Measurements from ENCODE around the gene MCF2L. TPM values are rescaled to one million over a fixed set of nuclear protein-coding genes. Genes with fewer than 3 reads are reported as not detected.

MCF2L gene
- total and polyA plus RNA-seq, 2 experiments from 2014 or later: 4.8 to 25.6 TPM

DNA sequence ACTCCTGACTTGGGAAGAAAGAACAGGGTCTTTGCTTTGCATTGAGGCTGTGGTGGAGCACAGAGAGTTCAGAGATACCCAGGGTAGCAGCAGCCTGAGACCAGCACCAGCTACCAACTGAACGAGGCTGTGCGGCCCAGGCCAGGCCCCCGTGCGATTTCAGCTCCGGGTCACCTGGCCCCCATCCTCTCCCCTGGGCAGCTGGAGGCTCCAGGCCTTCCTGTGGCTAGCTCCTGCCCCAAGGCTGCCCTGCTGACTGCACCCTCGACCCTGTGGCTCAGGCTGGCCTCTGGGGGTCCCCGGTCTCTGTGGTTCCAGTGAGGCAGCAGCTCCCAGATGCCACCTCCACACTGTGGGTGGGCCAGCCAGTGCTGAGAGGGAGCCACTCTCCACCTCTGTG, 52.8 kb downstream of the MCF2L start:
- Histone ChIP-seq H3K27me3 (ENCODE audit: insufficient read depth) (no peaks in the 10 kb centered on the region), H3K4me2 (no peak overlapping the region), H3K9me2 (ENCODE audit: insufficient read depth) (no peaks in the 10 kb centered on the region), H2AFZ (no peak overlapping the region), H3K4me1 (ENCODE audit: insufficient read depth) (peaks cover 8% of the 10 kb centered on the region; the same call in 1 of the 2 replicates), H3F3A (replicated peaks; ENCODE audit: low read depth) (0 out of 2 replicates have a peak, but pooled peaks cover 4% of the 10 kb centered on the region), H3K4me3 (no peak overlapping the region), H3K36me3 (ENCODE audit: insufficient read depth) (no peaks in the 10 kb centered on the region), H4K20me1 (replicated peaks; ENCODE audit: insufficient read depth) (no peaks in the 10 kb centered on the region), H3K79me2 (replicated peaks; ENCODE audit: insufficient read depth) (no peaks in the 10 kb centered on the region), H3K27ac (ENCODE audit: low read depth) (no peak overlapping the region; the same call in 1 of the 2 replicates)
- Mint-ChIP-seq H3K36me3 (ENCODE audit: low read depth) (no peaks in the 10 kb centered on the region), H3K4me3 (no peak overlapping the region), H3K9me3 (no peaks in the 10 kb centered on the region), H3K27me3 (ENCODE audit: insufficient read depth, low read depth, poor library complexity) (peaks cover 2% of the 10 kb centered on the region), H3K4me1 (peaks cover 16% of the 10 kb centered on the region), H3K27ac (no peak overlapping the region)
- TF ChIP-seq STAT1 (IDR thresholded peaks at IDR 0.05; ENCODE audit: unreplicated experiment): no peak
- no peak for TF ChIP-seq EZH2 (IDR thresholded peaks at IDR 0.05; ENCODE audit: low read depth, unreplicated experiment)
- TF ChIP-seq CREB1 (CRISPR knock-in tag; IDR thresholded peaks at IDR 0.05; ENCODE audit: low read depth): no peak
- TF ChIP-seq EZH2phosphoT487 (IDR thresholded peaks at IDR 0.05; ENCODE audit: unreplicated experiment): no peak
- TF ChIP-seq ZNF462 (CRISPR knock-in tag; IDR thresholded peaks at IDR 0.05): no peak
- TF ChIP-seq NANOG (IDR thresholded peaks at IDR 0.05; ENCODE audit: borderline replicate concordance): no peak
- no peak for TF ChIP-seq JUNB (IDR thresholded peaks at IDR 0.05; ENCODE audit: unreplicated experiment)
- TF ChIP-seq, protein P1, sequence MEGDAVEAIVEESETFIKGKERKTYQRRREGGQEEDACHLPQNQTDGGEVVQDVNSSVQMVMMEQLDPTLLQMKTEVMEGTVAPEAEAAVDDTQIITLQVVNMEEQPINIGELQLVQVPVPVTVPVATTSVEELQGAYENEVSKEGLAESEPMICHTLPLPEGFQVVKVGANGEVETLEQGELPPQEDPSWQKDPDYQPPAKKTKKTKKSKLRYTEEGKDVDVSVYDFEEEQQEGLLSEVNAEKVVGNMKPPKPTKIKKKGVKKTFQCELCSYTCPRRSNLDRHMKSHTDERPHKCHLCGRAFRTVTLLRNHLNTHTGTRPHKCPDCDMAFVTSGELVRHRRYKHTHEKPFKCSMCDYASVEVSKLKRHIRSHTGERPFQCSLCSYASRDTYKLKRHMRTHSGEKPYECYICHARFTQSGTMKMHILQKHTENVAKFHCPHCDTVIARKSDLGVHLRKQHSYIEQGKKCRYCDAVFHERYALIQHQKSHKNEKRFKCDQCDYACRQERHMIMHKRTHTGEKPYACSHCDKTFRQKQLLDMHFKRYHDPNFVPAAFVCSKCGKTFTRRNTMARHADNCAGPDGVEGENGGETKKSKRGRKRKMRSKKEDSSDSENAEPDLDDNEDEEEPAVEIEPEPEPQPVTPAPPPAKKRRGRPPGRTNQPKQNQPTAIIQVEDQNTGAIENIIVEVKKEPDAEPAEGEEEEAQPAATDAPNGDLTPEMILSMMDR (conservative IDR thresholded peaks at IDR 0.05; ENCODE audit: low read depth in 2 of 2): no peak
- TF ChIP-seq, protein P2, sequence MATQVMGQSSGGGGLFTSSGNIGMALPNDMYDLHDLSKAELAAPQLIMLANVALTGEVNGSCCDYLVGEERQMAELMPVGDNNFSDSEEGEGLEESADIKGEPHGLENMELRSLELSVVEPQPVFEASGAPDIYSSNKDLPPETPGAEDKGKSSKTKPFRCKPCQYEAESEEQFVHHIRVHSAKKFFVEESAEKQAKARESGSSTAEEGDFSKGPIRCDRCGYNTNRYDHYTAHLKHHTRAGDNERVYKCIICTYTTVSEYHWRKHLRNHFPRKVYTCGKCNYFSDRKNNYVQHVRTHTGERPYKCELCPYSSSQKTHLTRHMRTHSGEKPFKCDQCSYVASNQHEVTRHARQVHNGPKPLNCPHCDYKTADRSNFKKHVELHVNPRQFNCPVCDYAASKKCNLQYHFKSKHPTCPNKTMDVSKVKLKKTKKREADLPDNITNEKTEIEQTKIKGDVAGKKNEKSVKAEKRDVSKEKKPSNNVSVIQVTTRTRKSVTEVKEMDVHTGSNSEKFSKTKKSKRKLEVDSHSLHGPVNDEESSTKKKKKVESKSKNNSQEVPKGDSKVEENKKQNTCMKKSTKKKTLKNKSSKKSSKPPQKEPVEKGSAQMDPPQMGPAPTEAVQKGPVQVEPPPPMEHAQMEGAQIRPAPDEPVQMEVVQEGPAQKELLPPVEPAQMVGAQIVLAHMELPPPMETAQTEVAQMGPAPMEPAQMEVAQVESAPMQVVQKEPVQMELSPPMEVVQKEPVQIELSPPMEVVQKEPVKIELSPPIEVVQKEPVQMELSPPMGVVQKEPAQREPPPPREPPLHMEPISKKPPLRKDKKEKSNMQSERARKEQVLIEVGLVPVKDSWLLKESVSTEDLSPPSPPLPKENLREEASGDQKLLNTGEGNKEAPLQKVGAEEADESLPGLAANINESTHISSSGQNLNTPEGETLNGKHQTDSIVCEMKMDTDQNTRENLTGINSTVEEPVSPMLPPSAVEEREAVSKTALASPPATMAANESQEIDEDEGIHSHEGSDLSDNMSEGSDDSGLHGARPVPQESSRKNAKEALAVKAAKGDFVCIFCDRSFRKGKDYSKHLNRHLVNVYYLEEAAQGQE (IDR thresholded peaks at IDR 0.05; ENCODE audit: unreplicated experiment): no peak
- TF ChIP-seq ZNF114 (CRISPR knock-in tag; IDR thresholded peaks at IDR 0.05): no peak
- no peak for TF ChIP-seq POLR2AphosphoS5 (IDR thresholded peaks at IDR 0.05; ENCODE audit: low read depth)
- TF ChIP-seq ZNF331 (CRISPR knock-in tag; IDR thresholded peaks at IDR 0.05; ENCODE audit: low read depth): no peak
- TF ChIP-seq, protein P3, sequence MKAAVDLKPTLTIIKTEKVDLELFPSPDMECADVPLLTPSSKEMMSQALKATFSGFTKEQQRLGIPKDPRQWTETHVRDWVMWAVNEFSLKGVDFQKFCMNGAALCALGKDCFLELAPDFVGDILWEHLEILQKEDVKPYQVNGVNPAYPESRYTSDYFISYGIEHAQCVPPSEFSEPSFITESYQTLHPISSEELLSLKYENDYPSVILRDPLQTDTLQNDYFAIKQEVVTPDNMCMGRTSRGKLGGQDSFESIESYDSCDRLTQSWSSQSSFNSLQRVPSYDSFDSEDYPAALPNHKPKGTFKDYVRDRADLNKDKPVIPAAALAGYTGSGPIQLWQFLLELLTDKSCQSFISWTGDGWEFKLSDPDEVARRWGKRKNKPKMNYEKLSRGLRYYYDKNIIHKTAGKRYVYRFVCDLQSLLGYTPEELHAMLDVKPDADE (IDR thresholded peaks at IDR 0.05): no peak
- ATAC-seq: 0 out of 3 replicates have a peak, but pooled peaks have one; percentile 5
- DNase-seq (ENCODE audit: low spot score): no peak
